NK-92 (cell line): ENCODE data around the gene OOSP3.
"Not testable (repeated sequence)": the region's sequence is repeated elsewhere in the genome, so short reads cannot be mapped to it uniquely, and the experiment has no call there.

Experiments
- DNase-seq: peaks from one replicate; lab custom pipeline; 2025; ENCODE audit not compliant: unreplicated experiment; lab: John Stamatoyannopoulos, UW

OOSP3 gene

DNA sequence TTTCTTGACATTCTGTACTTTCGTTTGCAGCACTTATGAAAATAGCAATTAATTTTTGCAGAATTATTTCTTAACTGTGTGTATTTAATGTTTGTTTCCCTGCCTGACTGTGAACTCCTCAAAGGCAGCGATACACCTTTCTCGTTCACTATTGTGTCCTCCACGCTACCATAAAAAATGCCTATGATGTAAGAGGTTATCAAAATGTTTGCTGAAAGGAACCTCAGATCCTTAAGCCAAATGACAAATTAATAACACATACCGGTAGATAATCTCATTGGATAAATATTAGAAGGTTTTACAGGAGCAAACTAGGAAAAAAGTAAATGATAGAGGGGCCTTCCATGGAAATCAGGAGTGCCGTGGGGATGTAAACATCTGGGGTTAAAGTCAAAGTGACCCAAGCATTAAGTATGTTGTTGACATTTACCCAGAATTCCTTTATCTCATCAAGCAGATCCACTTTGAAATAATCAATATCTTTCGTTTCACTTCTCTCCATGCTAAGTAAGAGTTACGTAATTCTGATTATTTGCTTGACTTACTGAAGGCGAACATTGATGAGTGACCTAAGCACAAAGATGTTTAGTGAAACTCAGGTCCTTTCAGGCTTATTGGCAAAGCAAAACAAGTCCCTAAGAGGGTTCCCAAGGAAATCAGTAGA lies 2.6 kb upstream of the OOSP3 start:
- no peak for DNase-seq

DNA sequence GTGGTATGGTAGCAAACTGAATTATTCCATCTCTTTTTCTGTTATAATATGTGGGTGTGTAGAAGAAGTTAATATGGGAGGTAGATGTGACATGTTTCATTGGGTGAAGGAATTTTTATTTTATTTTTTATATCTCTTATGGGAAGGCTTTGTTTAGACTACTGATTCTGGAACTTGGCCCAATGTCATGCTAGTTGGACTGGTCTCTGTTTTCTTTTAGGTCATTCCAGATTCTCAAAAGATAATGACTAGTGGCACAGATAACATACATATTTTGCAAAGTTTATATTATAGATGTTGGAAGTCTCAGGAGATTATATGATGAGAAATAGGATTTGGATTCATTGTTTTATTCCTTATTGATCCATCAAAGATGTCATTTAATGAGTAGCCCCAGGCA lies 1.3 kb upstream of the OOSP3 start:
- DNase-seq: no peak

DNA sequence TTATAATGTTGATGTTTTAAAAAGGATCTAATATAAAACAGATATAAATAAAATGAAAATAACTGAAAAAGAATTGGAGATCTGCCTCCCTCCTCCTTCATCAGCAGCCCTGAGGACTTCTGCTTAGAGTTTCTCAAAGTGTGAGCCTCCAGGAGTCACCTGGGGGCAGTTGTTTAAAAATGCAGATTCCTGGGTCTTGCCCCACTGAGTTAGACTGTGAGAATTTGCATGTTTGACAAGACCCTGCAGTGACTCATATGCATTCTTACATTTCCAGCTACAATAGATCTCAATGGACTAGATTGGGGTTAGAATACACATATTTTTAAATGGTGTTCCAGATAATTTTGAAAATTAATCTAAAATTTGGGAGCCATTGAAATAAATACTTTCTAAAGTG lies 798 bp upstream of the OOSP3 start:
- DNase-seq: no peak

DNA sequence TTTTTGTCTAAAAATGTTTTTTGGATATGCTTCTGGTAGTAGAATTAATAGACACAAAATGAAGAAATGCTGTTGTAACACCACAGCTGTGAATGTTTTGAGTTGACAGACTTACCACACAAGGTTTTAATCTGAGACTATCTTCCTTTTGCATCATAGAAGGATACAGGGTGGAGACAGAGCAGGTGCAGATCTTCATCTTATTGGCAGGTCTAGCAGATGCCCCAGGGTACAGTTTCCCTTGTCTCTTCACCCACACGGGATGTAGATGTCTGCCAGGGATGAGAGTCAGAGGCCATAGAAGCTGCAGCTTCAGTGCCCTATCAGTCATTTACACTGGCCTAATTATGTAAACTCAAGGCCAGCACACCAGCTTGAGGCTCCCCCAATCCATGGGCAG lies 985 bp downstream of the OOSP3 start:
- DNase-seq: no peak

DNA sequence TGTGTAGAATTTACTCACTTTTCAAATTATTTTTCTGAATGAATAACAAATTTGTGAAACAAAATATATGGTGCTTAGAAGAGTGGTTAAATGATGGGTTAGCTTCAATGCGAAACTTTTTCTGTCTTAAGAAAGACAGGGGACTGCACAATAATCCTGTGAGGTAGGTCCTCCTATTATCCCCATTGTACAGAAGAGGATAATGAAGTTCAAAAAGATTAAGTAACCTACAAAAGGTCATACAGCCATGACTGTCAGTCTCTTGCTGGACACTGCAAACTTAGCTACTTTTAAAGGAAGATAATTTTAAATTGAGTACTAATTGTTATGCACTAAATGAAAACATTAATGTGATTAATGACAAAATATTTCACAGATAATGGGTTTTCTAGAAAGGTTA lies 5.0 kb downstream of the OOSP3 start:
- DNase-seq: no peak

DNA sequence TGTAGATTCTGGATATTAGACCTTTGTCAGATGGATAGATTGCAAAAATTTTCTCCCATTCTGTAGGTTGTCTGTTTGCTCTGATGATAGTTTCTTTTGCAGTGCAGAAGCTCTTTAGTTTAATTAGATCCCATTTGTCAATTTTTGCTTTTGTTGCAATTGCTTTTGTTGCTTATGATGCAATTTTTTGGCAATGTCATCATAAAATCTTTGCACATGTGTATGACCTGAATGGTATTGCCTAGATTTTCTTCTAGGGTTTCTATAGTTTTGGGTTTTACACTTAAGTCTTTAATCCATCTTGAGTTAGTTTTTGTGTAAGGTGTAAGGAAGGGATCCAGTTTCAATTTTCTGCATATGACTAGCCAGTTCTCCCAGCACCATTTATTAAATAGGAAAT lies 8.6 kb downstream of the OOSP3 start:
- DNase-seq: not testable (repeated sequence)

DNA sequence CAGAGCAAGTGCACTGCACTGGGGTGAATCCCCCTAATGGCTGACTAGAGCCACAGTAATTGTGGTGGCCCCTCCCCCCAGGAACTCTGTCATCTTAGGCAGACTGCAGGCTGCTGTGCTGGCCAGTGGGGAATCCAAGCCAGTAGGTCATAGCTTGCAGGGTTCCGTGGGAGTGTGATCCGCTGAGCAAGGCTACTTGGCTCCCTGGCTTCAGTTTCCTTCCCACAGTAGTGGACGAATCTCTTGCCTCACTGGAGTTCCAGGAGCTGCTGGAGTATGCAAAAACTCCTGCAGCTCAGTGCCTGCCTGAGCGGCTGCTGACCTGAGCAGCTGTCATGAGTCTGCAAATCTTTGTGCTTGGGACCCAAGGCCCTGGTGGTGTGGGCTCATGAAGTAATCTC lies 13.2 kb downstream of the OOSP3 start:
- no peak for DNase-seq

DNA sequence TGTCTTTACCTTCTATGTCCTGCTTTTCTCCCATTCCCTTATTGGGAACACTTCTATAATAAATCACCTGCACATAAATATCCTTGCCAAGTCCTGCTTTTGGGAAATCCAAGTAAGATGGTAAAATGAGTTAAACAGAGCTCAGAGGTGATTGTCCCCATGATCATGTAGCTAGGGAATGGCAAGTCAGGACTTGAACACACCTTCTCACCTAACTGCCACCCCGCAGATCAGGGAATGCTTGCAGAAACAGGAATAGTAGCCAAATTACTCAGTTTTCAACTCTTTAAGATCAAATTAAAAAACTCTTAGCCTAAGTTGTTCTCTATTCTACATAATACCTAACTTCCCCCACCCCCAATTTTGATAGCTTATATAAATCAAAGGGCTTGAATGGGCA lies 16.0 kb downstream of the OOSP3 start:
- no peak for DNase-seq

DNA sequence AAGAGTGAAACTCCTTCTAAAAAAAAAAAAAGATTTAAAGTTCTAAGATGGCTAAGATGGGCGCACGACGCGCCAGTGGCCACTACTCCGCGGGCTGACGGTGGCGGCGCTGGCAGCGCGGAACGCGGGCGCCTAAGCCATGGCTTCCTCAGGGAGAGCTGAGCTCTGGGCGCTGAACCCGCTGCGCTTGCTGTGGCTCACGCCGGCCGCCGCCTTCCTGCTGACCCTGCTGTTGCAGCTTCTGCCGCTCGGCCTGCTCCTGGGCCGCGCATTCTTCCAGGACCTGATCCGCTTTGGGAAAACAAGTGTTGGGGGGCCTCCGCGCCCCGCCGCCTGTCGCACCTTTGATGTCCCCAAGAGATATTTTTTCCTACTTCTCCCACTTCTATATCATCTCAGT lies 19.5 kb downstream of the OOSP3 start:
- DNase-seq: no peak

DNA sequence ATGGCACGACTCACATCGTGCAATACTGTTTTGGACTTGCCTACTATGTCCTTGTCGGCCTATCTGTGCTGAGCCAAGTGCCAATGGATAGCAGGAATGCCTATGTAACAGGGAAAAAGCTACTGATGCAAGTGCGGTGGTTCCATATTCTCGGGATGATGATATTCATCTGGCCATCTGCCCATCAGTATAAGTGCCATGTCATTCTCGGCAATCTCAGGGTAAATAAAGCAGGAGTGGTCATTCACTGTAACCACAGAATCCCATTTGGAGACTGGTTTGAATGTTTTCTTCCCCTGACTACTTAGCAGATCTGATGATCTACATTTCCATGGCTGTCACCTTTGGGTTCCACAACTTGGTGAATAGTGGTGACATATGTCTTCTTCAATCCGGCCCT lies 20.1 kb downstream of the OOSP3 start:
- no peak for DNase-seq

DNA sequence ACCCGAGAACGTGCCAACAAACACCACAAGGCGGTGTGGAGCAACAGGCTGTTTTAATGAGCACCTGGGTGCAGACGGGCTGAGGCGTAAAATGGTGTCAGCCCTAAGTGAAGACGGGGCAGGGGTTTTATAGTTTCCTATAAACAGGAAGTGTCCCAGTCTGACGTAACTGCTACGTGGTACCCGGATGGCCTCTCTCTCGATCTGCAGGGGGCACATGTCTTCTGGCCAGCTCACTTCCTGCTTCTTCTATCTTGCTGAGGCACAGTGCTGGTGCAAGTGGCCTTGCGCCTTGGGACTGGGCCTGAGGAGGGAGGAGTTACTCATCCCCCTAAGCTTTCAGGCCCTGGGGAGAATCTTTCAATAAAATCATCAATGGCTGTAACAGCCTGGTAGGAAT lies 20.9 kb downstream of the OOSP3 start:
- no peak for DNase-seq

DNA sequence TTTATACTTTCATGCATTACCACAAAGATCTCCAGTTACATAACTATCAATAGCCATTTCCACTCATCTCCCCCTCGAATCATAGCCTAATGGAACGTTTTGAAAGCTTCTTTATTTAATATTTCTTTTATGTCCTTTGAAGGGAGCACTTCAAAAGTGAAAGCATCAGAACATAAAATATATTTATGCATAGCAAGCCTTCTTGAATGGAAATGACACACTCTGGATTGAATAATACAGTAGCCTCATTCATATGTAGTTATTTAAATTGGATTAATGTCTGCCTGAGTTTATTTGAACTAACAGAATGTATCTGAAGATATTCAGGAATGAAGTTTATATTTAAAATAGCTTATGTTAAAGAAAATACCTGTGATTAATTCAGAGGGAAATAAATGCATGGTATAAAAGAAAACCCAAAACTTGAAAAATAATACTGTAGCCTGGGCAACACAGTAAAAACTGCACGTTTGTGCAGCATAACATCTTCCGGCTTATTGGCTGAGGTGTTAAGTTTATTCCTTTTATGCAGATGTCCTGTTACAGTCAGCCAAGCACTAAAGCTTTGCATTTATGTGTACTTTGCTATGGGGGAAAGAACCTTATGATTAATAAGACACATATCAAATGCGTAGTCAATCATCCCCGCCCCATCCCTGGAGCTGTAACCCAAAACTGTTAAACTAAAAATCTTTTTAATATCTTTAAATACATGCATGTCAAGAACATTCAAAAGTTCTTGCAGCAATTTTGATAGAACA lies 22.0 kb downstream of the OOSP3 start:
- no peak for DNase-seq

DNA sequence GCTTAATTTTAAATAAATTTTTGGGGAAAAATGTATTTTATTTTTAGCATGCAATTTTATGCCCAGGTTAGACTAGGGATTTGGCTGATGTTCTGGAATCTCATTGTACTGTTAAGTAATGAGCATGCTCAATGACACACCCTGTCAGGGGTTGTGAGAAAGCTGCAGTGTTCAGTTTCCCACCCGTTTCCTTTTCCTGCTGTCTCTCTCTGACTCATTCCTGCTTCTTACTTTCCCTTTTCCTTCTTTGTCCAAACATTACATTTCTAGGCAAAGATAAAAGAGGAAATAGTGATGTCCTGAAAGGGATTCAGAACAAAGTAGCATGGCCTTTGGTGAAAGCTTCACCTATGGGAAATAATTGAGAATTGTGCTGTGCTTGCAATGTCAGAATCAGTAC lies 22.7 kb downstream of the OOSP3 start:
- DNase-seq: no peak

DNA sequence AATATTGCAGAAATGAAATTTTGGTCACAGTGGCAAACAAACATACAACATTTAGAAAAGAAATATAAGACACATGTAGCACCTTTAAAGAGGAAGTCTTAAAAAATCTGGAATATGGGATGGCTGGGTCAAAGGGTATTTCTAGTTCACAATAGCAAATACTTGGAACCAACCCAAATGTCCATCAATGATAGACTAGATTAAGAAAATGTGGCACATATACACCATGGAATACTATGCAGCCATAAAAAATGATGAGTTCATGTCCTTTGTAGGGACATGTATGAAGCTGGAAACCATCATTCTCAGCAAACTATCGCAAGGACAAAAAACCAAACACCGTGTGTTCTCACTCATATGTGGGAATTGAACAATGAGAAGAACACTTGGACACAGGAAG lies 25.0 kb downstream of the OOSP3 start:
- DNase-seq: not testable (repeated sequence)

DNA sequence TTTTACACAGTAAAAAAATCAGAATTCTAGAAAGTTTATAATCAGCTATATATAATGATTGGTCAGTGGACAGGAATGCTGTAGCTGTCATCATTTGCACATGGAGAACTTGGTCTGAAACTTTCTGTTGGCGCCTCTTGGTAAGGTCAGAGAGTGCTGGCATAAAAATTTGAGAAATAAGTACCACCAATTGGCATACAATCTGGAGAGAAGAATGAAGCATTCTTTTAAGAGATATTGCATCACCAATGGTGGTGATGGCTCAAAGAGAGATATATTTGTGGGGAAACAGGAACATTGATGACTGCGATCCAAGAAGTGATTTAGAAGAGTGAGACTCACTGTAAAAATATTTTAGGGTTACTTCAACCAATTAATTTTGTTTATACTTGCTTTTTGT lies 39.9 kb downstream of the OOSP3 start:
- no peak for DNase-seq

DNA sequence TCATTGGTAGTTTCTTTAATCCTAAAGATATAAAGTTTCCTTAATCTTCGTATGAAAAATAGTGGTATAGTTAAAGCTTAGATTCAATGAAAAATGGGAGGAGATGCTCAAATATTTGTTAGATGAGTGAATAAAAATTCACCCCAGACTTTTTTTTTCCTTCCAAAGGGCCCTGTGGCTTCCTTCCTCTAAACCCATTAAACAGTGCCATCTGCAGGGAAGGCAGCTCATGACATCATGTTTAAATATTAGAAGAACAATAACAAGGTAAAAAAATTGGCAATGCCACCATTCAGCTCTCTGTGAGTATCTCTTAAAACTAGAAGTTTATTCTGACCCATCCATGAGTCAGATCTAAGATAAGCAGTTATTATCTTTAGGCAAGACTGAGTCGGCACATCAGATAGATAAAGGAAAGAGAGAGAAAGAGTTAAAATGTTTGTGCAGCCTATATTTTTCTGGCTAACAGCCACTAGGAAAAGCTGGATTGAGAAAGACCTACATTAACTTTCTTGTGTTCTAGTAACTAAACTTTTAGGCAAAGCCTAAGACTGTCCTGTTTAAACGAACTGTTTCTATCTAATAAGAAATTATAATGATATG lies 40.5 kb downstream of the OOSP3 start:
- no peak for DNase-seq

DNA sequence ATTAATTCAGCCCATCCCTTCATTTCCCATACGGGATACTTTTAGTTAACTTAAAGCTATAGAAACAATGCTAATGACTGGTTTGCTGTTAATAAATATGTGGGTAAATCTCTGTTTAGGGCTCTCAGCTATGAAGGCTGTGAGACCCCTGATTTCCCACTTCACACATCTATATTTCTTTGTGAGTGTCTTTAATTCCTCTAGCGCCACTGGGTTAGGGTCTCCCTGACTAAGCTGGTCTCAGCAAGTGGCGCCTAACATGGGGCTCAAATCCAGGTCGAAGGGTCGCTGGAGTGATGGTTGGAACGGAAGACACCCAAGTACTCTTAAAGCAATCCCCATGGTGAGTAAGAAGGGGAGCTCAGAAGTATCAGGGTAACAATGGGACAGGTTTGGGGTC lies 45.2 kb downstream of the OOSP3 start:
- DNase-seq: no peak

DNA sequence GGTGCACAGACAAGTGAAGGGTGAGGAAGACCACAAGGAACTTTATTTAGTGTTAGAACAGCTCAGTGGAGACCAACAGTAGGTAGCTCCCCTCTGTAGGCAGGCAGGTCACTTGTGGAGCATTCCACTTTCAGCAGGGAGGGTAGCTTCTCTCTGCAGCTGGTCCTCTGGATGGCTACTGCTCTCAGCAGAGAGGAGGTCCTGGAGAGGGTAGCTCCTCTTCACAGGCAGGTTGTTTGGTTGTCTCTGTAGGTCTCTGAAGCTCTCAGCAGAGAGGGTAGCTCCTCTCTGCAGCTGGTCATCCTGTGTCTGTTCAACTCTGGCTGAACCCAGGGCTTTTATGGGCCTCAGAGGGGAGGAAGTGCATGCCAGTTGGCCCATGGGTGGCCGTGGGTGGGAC lies 53.1 kb downstream of the OOSP3 start:
- no peak for DNase-seq

DNA sequence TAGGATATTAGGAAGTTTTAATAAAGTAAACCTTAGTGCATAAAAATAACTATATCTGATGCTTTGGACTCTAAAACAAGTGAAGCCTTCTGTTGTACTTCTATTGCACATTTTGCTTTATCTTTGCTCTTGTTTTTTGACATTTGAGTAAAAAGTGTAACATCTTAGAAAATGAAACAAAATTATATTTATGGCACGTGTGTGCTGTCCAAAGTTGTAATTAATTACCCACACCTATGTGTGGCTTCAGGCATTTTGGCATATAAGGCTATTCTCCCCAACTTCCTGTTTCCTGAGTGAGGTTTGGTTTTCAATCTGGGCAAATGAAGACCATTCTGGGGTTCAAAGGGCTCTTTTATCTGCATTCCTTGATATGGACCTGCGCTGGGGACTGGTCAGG lies 59.5 kb downstream of the OOSP3 start, which contains the start of gene OOSP1:
Gene OOSP1 (plus strand): TSS at position 301 of the 400 bp plus-strand sequence. CDS start 23 bp downstream, at position 324.
- DNase-seq: no peak

DNA sequence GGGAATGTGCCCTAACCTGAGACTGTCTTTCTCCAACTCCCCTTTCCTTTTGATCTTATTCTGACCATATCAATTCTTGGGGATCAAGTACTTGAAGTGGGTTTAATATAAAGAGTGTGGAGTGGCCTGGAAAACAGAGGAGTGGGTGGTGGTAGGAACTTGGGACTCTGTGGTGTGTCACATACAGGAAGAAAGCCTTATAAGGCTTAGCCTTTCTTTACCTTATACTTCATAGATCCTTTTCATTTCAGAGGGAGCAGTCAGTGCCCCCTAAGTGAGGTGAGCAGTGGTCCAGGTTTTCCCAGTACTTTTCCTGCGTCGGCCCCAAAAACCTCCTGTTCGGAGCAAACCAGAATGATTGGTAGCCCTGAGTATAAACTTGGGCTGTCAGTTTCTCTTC lies 60.1 kb downstream of the OOSP3 start:
- DNase-seq: no peak

DNA sequence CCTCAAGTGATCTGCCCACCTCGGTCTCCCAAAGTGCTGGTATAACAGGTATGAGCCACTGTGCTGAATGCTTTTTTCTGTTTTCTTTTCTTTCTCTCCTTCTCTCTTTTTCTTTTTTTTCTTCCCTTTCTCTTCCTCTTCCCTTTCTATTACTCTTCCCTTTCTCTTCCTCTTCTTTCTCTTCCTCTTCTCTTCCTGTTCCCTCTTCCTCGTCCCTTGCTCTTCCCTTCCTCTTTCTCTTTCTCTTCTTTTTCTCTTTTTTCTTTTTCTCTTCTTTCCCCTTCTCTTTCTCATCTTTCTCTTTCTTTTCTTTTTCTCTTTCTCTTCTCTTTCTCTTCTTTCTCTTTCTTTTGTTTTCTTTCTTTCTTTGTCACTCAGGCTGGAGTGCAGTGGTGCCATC lies 60.9 kb downstream of the OOSP3 start:
- no peak for DNase-seq

DNA sequence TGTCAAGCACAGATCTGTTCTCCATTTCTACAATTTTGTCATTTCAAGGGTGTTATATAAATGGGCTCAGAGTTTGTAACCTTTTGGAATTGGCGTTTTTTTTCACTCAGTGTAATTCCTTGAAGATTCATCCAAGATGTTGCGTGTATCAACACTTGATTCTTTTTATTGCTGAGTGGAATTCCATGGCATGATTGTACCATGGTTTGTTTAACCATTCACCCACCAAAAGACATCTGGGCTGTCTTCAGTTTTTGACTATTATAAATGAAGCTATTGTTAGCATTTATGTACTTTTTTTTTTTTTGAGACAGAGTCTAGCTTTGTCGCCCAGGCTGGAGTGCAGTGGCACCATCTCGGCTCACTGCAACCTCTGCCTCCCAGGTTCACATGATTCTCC lies 62.5 kb downstream of the OOSP3 start:
- no peak for DNase-seq
